RWPE2 (cell line): ENCODE results near the gene MAF.

Source experiments
- ATAC-seq: fragments of 200-7000 bp; cut with Tn5 transposase; 3 replicates; pipeline ENCODE4 v1.9.1; 2021; ENCODE audit warnings: low read depth
- DNase-seq: peaks from one replicate; pipeline ENCODE4 v3.0.0-alpha.2; 2020; ENCODE audit warnings: low spot score
- H3K27ac ChIP-seq: fragments of 450-650 bp; 2 replicates; pipeline ENCODE4 v1.5.1; 2017; ENCODE audit warnings: mild to moderate bottlenecking; ENCODE audit not compliant: poor library complexity, severe bottlenecking
- H3K27me3 ChIP-seq: fragments of 250-450 bp; sonication (Bioruptor Pico); 2 replicates; pipeline ENCODE4 v1.5.1; 2021; ENCODE audit warnings: mild to moderate bottlenecking, moderate library complexity; ENCODE audit not compliant: insufficient read depth, poor library complexity, severe bottlenecking
- H3K36me3 ChIP-seq: fragments of 250-450 bp; sonication (Bioruptor Pico); 2 replicates; pipeline ENCODE4 v1.5.1; 2020; ENCODE audit warnings: low read depth, mild to moderate bottlenecking, moderate library complexity
- H3K4me1 ChIP-seq: fragments of 250-450 bp; sonication (Bioruptor Pico); 2 replicates; pipeline ENCODE4 v1.5.1; 2021; ENCODE audit warnings: mild to moderate bottlenecking, moderate library complexity; ENCODE audit not compliant: insufficient read depth, poor library complexity, severe bottlenecking
- H3K4me3 ChIP-seq: fragments of 250-450 bp; sonication (Bioruptor Pico); 2 replicates; pipeline ENCODE4 v1.5.1; 2021; ENCODE audit warnings: mild to moderate bottlenecking, moderate library complexity; ENCODE audit not compliant: severe bottlenecking
- H3K9me3 ChIP-seq: fragments of 250-450 bp; sonication (Bioruptor Pico); 2 replicates; pipeline ENCODE4 v1.5.1; 2021; ENCODE audit warnings: mild to moderate bottlenecking, moderate library complexity; ENCODE audit not compliant: severe bottlenecking
- TF ChIP-seq, protein P1 (sequence below): fragments of 450-650 bp; IDR thresholded peaks from one replicate; pipeline ENCODE4 v1.5.1; 2017; ENCODE audit warnings: mild to moderate bottlenecking, moderate library complexity; ENCODE audit not compliant: poor library complexity, severe bottlenecking

MAF gene

DNA sequence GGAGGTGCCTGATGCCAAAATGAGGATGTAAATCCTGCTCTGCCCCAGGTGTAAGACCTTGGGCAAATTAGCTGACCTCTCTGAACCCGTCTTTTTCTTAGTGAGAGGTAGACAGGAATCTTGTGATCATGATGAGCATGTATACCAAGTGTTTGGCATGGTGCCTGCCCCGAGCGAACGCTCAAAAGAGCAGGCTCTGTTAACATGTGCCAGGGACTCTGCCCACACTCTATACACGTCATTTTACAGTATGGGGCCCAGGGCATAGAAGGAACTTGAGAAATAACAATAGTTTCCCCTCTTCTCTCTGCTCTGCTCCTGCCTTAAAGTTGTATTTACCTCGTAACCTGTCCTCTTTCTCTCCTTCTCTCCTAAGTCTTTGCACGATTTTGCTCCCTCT lies 9.3 kb upstream of the MAF start:
- no peaks in the 10 kb centered on the region for H3K27me3 ChIP-seq
- no peaks in the 10 kb centered on the region for H3K9me3 ChIP-seq
- H3K4me1 ChIP-seq = peaks cover 34% of the 10 kb centered on the region
- no peak overlapping the region for H3K27ac ChIP-seq
- TF ChIP-seq, protein P1, sequence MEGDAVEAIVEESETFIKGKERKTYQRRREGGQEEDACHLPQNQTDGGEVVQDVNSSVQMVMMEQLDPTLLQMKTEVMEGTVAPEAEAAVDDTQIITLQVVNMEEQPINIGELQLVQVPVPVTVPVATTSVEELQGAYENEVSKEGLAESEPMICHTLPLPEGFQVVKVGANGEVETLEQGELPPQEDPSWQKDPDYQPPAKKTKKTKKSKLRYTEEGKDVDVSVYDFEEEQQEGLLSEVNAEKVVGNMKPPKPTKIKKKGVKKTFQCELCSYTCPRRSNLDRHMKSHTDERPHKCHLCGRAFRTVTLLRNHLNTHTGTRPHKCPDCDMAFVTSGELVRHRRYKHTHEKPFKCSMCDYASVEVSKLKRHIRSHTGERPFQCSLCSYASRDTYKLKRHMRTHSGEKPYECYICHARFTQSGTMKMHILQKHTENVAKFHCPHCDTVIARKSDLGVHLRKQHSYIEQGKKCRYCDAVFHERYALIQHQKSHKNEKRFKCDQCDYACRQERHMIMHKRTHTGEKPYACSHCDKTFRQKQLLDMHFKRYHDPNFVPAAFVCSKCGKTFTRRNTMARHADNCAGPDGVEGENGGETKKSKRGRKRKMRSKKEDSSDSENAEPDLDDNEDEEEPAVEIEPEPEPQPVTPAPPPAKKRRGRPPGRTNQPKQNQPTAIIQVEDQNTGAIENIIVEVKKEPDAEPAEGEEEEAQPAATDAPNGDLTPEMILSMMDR = no peak
- ATAC-seq = no peak
- no peaks in the 10 kb centered on the region for H3K36me3 ChIP-seq
- H3K4me3 ChIP-seq = no peak overlapping the region
- no peak for DNase-seq

DNA sequence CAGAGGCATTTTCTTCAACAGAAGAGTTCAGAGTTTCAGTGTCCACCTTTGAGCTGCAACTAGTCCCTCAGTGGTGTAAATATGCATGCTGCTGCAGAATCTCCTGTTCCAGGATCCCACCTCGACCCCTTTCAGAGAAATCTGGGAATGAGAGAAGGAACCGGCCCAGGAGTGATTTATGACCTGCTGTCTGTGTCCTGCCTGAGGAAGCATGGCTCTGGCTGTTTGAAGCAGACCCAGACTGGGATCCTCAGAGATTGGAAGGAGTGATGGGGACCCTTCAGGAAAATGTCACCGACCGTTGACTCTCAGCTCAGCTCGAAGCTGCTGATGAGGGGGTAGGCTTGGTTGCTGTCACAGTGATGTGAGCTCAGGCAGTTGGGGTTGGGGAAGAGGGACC lies 8.4 kb upstream of the MAF start:
- Histone ChIP-seq H3K4me3 (no peak overlapping the region), H3K36me3 (no peaks in the 10 kb centered on the region), H3K27me3 (no peaks in the 10 kb centered on the region), H3K27ac (no peak overlapping the region), H3K9me3 (no peaks in the 10 kb centered on the region), H3K4me1 (peaks cover 34% of the 10 kb centered on the region)
- TF ChIP-seq, protein P1 = no peak
- DNase-seq (no peak), ATAC-seq (no peak)

DNA sequence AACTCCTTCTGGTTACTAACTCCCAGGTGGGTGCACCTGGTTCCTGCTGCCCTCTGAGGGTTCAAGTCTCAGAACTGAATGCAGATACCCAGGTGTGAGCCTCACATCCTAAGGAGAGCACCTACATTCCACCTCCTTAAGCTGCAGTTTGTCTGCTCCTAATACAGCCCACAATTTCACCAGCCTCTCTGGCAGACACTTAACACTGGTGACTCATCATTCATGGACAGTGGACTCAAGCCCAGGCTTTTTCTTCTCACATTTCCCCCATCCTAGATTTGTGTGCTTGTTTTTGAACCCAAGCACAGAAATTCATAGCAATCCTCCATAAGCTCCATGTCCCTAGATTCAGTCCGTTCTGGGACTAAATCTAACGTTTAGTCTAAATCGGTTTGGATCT lies 7.0 kb upstream of the MAF start:
- H3K27me3 ChIP-seq = no peaks in the 10 kb centered on the region
- H3K4me3 ChIP-seq = no peak overlapping the region
- DNase-seq = no peak

DNA sequence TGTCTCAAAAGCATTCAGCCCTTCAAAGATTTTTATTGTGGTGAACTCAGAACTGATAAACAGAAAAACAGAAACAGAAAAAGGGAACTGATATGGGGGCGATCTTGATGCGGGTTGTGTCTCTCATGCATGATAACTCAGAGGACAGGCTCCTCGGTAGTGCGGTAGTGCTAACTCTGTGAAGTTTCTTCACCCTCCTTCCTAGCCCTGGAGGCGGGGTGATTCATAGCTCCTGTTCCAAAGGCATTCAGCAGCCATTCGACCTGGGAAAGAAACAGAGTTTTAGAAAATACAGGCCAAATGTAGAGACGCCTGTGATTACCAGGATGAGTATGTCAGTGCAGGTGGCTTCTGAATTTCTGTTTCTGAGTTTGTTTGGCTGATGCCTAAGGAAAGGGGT lies 5.5 kb upstream of the MAF start:
- TF ChIP-seq, protein P1 = no peak

More for the DNA sequence above, 7.0 kb upstream of the MAF start:
- Histone ChIP-seq H3K36me3 (no peaks in the 10 kb centered on the region), H3K27ac (no peak overlapping the region), H3K4me1 (peaks cover 27% of the 10 kb centered on the region), H3K9me3 (no peaks in the 10 kb centered on the region)
- TF ChIP-seq, protein P1 = no peak
- peak; percentile 69 for ATAC-seq

DNA sequence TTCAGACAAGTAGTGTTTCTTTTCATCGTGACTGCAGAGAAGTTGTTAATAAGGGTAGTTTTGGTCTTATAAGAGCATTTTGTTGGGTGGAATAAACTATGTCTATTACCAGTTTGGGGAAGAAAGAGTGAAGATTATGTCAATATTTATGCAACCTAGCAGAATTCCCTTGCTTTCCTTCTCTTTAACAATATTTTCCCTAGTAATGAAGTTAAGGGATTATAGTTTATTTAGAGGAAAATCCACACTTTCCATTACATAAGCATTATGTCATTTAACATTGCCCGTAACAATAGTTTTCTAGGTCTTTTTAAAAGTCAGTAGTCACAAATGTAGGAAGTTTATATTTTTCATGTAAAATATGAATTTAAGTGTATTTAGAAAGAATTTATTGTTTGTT lies 2.5 kb upstream of the MAF start:
- H3K27me3 ChIP-seq = peaks cover 5% of the 10 kb centered on the region
- no peaks in the 10 kb centered on the region for H3K9me3 ChIP-seq
- H3K4me1 ChIP-seq = peaks cover 22% of the 10 kb centered on the region
- no peaks in the 10 kb centered on the region for H3K36me3 ChIP-seq
- ATAC-seq (no peak), DNase-seq (no peak)
- TF ChIP-seq, protein P1 = no peak
- H3K4me3 ChIP-seq = no peak overlapping the region
- no peak overlapping the region for H3K27ac ChIP-seq

More for the DNA sequence above, 5.5 kb upstream of the MAF start:
- no peaks in the 10 kb centered on the region for H3K27me3 ChIP-seq
- H3K4me1 ChIP-seq = peaks cover 23% of the 10 kb centered on the region
- DNase-seq (peak; percentile 69), ATAC-seq (peak; percentile 77)
- no peaks in the 10 kb centered on the region for H3K36me3 ChIP-seq
- H3K9me3 ChIP-seq = no peaks in the 10 kb centered on the region
- no peak overlapping the region for H3K27ac ChIP-seq
- H3K4me3 ChIP-seq = no peak overlapping the region
